Measurements from ENCODE around the gene NPFFR2. TPM values are rescaled to one million over a fixed set of nuclear protein-coding genes. Genes with fewer than 3 reads are reported as not detected.

Gene NPFFR2
- polyA plus RNA-seq, 1 experiment, result not detected

- Histone ChIP-seq H3K9me3 (ENCODE audit: control insufficient read depth, insufficient read depth, low read length) (no peaks in the 10 kb centered on the region), H3K27ac (ENCODE audit: low read depth, low read length) (no peak overlapping the region), H3K27me3 (ENCODE audit: control insufficient read depth, insufficient read depth, low read length) (no peaks in the 10 kb centered on the region), H3K4me3 (ENCODE audit: low read depth, low read length) (no peak overlapping the region)
- ChIA-PET CTCF (no interaction called here), POLR2A (no interaction called here)
- no peak for TF ChIP-seq CTCF (IDR thresholded peaks at IDR 0.05; ENCODE audit: low read depth, low read length)
- DNase-seq (ENCODE audit: low read depth, low spot score), result no peak
Measured at GRCh38 chr4:72063726-72064125, 31.9 kb downstream of the NPFFR2 start.

- Histone ChIP-seq H3K4me3 (ENCODE audit: low read depth, low read length) (no peak overlapping the region), H3K9me3 (ENCODE audit: control insufficient read depth, insufficient read depth, low read length) (no peaks in the 10 kb centered on the region), H3K27me3 (ENCODE audit: control insufficient read depth, insufficient read depth, low read length) (no peaks in the 10 kb centered on the region), H3K27ac (ENCODE audit: low read depth, low read length) (no peak overlapping the region)
- TF ChIP-seq CTCF (IDR thresholded peaks at IDR 0.05; ENCODE audit: low read depth, low read length), result no peak
- ChIA-PET CTCF (no interaction called here), POLR2A (no interaction called here)
- no peak for DNase-seq (ENCODE audit: low read depth, low spot score)
Measured at GRCh38 chr4:72067051-72067450, 35.3 kb downstream of the NPFFR2 start.

- Histone ChIP-seq H3K27me3 (ENCODE audit: control insufficient read depth, insufficient read depth, low read length) (no peaks in the 10 kb centered on the region), H3K9me3 (ENCODE audit: control insufficient read depth, insufficient read depth, low read length) (no peaks in the 10 kb centered on the region), H3K27ac (ENCODE audit: low read depth, low read length) (no peak overlapping the region), H3K4me3 (ENCODE audit: low read depth, low read length) (no peak overlapping the region)
- TF ChIP-seq CTCF (IDR thresholded peaks at IDR 0.05; ENCODE audit: low read depth, low read length), result no peak
- DNase-seq (ENCODE audit: low read depth, low spot score), result no peak
- CTCF ChIA-PET, result no interaction called here
- POLR2A ChIA-PET, result no interaction called here
Measured at GRCh38 chr4:72073816-72074215, 42.0 kb downstream of the NPFFR2 start.

GRCh38 chr4:72076562-72076961, 44.8 kb downstream of the NPFFR2 start:
- TF ChIP-seq CTCF (IDR thresholded peaks at IDR 0.05; ENCODE audit: low read depth, low read length), result no peak
- ChIA-PET POLR2A (no interaction called here), CTCF (no interaction called here)
- Histone ChIP-seq H3K9me3 (ENCODE audit: control insufficient read depth, insufficient read depth, low read length) (no peaks in the 10 kb centered on the region), H3K27ac (ENCODE audit: low read depth, low read length) (no peak overlapping the region), H3K4me3 (ENCODE audit: low read depth, low read length) (no peak overlapping the region), H3K27me3 (ENCODE audit: control insufficient read depth, insufficient read depth, low read length) (no peaks in the 10 kb centered on the region)
- DNase-seq (ENCODE audit: low read depth, low spot score), result no peak

- CTCF ChIA-PET, result no interaction called here
- DNase-seq (ENCODE audit: low read depth, low spot score), result no peak
- POLR2A ChIA-PET, result no interaction called here
- Histone ChIP-seq H3K27ac (ENCODE audit: low read depth, low read length) (no peak overlapping the region), H3K9me3 (ENCODE audit: control insufficient read depth, insufficient read depth, low read length) (no peaks in the 10 kb centered on the region), H3K4me3 (ENCODE audit: low read depth, low read length) (no peak overlapping the region), H3K27me3 (ENCODE audit: control insufficient read depth, insufficient read depth, low read length) (no peaks in the 10 kb centered on the region)
- TF ChIP-seq CTCF (IDR thresholded peaks at IDR 0.05; ENCODE audit: low read depth, low read length), result no peak
Measured at GRCh38 chr4:72077346-72077745, 45.5 kb downstream of the NPFFR2 start.
